ENCODE measurements around the gene ZFAND2A. TPM values are rescaled to one million over a fixed set of nuclear protein-coding genes. Genes with fewer than 3 reads are reported as not detected.

Gene ZFAND2A
- total RNA-seq, 4 donors from 2014 or later, result 6.4 to 23.3 (median 14.0) TPM

DNA sequence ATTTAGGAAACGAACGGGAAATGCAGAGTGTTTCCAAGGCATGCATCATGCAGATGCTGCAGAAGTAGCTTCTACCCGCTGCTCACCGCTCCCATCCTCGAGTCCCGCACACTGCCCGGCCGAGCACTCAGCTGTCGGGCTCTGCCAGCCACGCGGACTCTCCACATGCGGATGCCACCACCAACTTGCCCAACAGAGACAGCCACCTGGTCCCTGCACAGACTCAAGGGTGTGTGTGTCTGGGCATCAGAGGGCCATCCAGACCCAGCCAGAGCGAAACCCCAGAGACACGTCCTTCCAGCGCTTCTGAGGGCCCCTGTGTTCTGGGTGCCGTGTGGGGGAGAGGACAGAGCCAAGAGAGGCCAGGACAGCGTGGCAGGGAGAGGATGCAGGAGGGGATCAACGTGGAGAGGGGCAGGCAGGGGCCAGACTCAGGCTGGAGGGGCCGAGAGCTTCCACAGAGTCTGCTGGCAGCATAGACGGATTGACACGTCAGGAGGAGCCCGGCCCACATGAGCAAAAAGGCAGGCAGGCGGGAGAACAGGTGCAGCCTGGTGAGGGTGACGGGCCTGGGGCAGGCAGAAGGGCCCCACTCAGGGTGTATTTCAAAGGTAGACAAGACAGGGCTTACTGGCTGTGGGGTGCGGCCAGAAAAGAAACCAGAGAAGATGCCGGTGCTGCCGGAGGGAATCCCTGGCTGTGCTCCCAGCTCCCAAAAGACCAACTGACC is 53.8 kb downstream of the ZFAND2A start:
- no peak for DNase-seq
- Histone ChIP-seq H3K36me3 (no peaks in the 10 kb centered on the region), H3K9me3 (no peaks in the 10 kb centered on the region), H3K27me3 (no peaks in the 10 kb centered on the region), H3K4me1 (no peaks in the 10 kb centered on the region), H3K27ac (no peak overlapping the region), H3K4me3 (no peak overlapping the region)
- 82 to 84% methylated on average over 10 to 14 of the region's 27 CpGs for WGBS, 2 donors
- no peak for TF ChIP-seq POLR2A (IDR thresholded peaks at IDR 0.05)
- TF ChIP-seq, protein P1, sequence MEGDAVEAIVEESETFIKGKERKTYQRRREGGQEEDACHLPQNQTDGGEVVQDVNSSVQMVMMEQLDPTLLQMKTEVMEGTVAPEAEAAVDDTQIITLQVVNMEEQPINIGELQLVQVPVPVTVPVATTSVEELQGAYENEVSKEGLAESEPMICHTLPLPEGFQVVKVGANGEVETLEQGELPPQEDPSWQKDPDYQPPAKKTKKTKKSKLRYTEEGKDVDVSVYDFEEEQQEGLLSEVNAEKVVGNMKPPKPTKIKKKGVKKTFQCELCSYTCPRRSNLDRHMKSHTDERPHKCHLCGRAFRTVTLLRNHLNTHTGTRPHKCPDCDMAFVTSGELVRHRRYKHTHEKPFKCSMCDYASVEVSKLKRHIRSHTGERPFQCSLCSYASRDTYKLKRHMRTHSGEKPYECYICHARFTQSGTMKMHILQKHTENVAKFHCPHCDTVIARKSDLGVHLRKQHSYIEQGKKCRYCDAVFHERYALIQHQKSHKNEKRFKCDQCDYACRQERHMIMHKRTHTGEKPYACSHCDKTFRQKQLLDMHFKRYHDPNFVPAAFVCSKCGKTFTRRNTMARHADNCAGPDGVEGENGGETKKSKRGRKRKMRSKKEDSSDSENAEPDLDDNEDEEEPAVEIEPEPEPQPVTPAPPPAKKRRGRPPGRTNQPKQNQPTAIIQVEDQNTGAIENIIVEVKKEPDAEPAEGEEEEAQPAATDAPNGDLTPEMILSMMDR (IDR thresholded peaks at IDR 0.05), result no peak
- intact Hi-C loops (cut with DNase I), result no loop called here

DNA sequence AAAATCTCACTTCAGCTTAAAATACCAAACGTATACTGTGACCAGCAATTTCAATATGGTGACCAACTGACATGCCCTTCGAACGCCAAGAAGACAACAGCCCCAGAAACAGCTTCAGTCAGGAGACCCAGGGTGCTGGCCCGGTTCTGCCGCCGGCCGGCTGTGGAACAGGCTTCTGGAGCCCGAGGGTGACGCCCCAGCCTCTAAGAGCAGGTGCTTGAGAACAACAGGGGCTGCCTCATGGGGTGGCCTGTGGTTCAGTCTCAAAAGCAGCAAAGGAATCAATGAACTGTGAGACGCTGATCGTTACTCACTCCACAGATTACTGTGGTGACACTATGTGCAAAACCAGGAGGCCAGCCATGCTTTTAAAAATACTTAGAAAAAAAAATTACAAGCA is 54.8 kb downstream of the ZFAND2A start:
- Histone ChIP-seq H3K9me3 (no peaks in the 10 kb centered on the region), H3K36me3 (no peaks in the 10 kb centered on the region), H3K4me1 (no peaks in the 10 kb centered on the region), H3K27me3 (no peaks in the 10 kb centered on the region), H3K4me3 (no peak overlapping the region), H3K27ac (no peak overlapping the region)
- TF ChIP-seq POLR2A (IDR thresholded peaks at IDR 0.05), result no peak
- TF ChIP-seq, protein P1 (IDR thresholded peaks at IDR 0.05), result no peak
- no peak for DNase-seq
- intact Hi-C loops (cut with DNase I), result no loop called here
- WGBS, 2 donors, result 90 to 91% methylated on average over 11 of the region's 11 CpGs

DNA sequence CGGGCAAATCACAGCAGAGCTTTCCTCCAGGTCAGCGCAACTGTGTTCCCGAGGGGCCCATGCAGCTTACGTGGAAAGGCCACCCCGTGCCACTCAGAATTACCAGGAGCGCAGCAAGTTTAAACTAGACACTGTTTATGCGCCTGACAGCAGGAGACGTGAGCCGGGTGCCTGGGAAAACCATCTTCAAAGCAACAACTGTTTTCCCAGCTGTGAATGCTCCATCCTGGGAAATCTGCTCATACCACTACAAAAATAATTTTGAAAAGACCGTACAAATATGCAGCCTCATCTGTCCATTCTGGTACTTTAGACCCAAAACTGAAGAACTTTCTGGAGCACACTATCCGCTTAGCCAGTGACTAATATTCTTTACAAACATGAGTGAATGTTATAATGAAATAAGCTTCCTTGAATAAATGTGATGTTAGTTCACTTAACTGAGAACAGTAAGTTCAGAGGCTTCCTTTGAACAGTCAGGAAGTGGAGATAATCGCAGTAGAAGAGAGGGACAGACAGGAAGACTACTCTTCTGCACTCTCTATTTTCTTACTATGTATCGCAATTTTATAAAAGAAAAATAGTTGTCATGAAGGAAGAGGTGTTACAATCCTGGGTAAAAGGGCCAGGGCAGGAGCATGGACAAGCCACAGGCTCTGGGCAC is 55.3 kb downstream of the ZFAND2A start:
- H3K4me3 ChIP-seq, result no peak overlapping the region
- no peak overlapping the region for H3K27ac ChIP-seq
- 75 to 82% methylated on average over 8 of the region's 13 CpGs for whole genome bisulfite sequencing, 2 donors
- DNase-seq, result no peak
- no peaks in the 10 kb centered on the region for H3K4me1 ChIP-seq
- H3K27me3 ChIP-seq, result no peaks in the 10 kb centered on the region
- intact Hi-C loops (cut with DNase I), result no loop called here
- peaks cover 0 to 5% (median 0%) of the 10 kb centered on the region in 3 donors for H3K36me3 ChIP-seq
- TF ChIP-seq POLR2A (IDR thresholded peaks at IDR 0.05), result no peak
- TF ChIP-seq, protein P1 (IDR thresholded peaks at IDR 0.05), result no peak
- H3K9me3 ChIP-seq, result no peaks in the 10 kb centered on the region

DNA sequence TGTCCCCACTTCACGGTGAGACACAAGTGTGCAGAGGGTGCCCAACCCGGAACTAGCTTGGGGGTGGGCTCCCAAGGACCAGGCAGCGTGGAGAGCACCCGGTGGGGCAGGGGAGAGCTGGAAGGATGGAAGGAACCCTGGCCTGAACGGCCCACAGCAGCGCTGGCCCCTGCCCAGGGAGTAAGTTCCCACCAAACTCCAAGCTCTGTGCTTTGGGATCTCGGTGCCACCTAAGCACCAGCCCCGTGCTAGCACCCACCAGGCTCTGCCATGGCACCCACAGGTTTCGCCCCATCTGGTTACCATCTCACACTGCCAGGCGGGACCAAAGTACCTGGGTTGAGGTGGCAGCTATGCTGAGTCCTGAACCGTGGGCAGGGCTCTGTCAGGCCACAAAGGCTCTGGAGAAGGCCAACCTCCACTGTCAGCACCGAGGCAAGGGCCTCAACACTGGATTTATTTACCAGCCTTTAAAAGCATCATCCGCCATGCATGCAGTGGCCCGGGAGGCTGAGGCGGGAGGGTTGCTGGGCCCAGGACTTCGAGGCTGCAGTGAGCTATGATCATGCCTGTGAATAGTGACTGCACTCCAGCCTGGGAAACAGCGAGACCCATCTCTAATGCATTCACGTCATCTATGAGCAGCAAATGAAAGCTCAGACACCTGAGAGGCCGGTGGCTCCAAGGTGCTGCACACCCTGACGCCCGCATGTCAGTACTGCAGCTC is 56.0 kb downstream of the ZFAND2A start:
- Histone ChIP-seq H3K27ac (no peak overlapping the region), H3K27me3 (no peaks in the 10 kb centered on the region), H3K4me1 (no peaks in the 10 kb centered on the region), H3K4me3 (no peak overlapping the region), H3K36me3 (peaks cover 0 to 8% (median 0%) of the 10 kb centered on the region in 3 donors), H3K9me3 (no peaks in the 10 kb centered on the region)
- intact Hi-C loops (cut with DNase I), result no loop called here
- whole genome bisulfite sequencing, 2 donors, result 87% methylated on average over 11 of the region's 21 CpGs; no CpG with 5 or more reads in 1 of the 2 donors
- no peak for DNase-seq
- TF ChIP-seq, protein P1 (IDR thresholded peaks at IDR 0.05), result no peak
- no peak for TF ChIP-seq POLR2A (IDR thresholded peaks at IDR 0.05)

Measured in esophagus squamous epithelium (tissue), 5 donors.